Activated CD4-positive, alpha-beta T cell treated with anti-CD3 and anti-CD28 coated beads, Interleukin-2, Interleukin-4, amounts not matched to agents 100 ng/mL and 50 ng/mL, durations not matched to agents 16 hours and 8 hours (primary cell): Measurements from ENCODE around the gene KIRREL2.
A peak's percentile ranks its signal among the peaks of the same experiment; 100 is the strongest.

ENCODE experiments used
- DNase-seq: peaks from one replicate; pipeline ENCODE4 v3.0.0-alpha.2; 2020; ENCODE audit warnings: low spot score

KIRREL2 gene

DNA sequence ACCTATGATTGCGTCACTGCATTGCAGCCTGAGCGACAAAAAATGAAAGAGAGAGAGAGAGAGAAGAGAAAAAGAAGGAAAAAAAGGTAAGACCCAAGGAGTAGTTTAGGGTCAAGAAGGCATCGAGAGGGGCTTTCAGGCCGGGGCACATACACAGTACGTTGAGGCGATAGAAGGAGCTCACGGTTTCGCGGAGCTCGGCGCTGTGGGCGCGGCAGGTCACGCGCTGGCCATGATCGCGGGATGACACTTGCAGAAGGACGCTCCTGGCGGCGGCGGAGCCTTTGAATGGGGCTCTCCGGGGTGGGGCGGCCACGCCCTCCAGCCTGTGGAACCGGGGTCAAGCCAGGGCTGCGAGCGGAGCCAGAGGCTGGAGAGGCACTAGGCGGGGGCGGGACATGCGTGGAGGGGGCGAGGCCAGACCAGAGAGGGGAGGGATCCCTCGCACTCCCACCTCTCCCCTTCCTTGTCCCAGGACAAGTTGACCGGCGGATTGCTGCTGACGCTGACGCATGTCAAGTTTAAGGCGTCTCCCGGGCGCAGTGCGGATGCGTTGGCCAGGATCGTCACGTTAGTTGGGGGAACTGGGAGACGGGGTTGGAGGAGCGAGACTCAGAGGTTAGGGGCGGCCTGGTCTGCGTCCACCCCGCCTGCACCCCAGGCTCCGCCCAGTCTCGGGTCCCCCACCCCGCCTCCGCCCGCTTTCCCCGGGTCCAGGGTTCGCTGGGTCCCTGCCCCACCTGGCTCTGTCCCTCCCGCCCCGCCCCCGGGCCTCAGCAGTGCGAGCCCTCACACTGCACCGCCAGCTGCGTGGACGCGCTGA, 11.3 kb upstream of the KIRREL2 start:
- no peak for DNase-seq

DNA sequence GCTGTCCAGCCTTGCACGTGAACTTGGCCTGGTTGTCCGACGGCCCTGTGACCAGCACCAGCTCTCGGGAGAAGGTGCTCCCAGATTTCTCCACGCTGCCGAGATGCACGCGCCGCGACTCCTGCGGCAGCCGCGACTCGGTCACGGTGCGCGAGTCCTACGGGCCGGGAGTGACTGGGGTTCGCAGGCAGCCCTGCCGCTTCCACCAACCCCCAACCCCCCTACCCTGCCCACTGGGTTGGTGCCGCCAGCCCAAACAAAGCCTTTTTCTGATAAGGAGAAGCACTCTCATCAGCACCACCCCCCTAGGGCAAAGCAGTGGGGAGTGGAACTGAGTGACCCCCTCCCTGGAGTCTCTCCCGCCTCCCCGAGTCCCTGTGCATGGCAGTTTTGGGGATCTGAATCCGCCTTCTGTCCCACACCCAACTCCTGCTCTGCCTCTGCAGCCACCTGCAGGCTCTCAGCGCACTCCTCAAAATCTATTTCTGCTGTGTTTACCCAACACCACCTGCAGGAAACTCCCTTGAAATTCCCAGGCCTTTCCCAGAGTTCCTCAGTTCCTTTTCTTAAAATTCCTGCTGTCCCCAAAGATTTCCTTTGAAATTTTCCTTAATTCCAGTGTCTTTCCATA, 10.6 kb upstream of the KIRREL2 start:
- DNase-seq = no peak

- DNase-seq = no peak
Measured at GRCh38 chr19:35847911-35848310, 8.8 kb upstream of the KIRREL2 start.

DNA sequence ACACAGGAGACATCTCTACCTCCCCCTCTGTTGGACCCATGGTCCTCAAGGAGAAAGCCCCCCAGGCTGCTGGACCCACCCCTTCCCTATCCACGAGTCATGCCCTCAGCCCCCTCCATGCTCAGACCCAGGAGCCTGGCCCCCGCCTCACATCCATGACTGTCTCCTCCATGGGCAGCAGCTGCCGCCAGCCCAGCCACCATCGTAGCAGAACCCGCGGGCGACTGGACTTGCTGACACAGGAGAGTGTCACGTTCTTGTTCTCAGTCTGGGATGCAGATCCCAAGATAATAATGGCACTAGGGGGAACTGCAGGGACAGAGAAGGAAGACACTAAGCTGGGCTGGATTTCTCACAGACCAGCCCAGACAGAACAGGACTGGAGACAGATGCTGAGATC, 8.2 kb upstream of the KIRREL2 start:
- no peak for DNase-seq

GRCh38 chr19:35848919-35849505, 7.7 kb upstream of the KIRREL2 start:
- no peak for DNase-seq

DNA sequence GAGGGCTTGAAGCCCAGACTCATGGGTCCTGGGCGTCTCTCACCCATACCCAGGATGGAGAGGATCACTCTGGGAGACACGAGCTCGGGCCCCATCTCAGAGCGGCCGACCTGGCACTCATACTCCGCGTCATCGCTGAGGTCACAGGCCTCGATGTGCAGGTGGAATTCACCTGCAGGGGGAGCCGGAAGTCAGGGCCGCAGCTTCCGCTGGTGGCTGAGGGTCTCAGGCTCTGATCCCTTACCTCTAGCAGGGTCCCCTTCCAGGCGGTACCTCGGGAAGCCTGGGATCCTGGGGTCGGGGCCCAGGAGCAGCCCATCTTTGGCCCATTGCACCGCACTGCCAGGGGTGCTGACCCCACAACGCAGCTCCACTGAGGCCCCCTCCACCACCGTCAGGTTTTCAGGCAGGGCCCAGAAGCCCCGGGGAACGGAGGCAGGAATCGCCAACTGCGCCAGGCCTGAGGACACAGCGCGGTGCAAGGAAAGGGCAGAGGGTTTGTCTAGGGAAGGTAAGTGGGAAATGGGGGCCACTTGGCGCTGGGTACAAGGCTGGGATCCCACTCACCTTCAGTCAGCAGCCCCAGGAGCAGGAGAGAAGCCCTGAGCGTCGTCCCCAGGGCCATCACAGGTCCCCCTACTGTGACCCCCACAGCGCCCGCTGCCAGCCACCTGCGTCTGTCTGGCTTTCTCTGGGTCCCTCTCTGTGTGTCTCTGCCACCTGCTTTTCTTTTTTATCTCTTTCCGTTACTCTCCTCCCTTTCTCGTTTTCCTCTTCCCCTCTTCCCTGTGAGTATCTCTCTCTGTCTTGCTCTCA, 5.3 kb upstream of the KIRREL2 start:
- DNase-seq = no peak

DNA sequence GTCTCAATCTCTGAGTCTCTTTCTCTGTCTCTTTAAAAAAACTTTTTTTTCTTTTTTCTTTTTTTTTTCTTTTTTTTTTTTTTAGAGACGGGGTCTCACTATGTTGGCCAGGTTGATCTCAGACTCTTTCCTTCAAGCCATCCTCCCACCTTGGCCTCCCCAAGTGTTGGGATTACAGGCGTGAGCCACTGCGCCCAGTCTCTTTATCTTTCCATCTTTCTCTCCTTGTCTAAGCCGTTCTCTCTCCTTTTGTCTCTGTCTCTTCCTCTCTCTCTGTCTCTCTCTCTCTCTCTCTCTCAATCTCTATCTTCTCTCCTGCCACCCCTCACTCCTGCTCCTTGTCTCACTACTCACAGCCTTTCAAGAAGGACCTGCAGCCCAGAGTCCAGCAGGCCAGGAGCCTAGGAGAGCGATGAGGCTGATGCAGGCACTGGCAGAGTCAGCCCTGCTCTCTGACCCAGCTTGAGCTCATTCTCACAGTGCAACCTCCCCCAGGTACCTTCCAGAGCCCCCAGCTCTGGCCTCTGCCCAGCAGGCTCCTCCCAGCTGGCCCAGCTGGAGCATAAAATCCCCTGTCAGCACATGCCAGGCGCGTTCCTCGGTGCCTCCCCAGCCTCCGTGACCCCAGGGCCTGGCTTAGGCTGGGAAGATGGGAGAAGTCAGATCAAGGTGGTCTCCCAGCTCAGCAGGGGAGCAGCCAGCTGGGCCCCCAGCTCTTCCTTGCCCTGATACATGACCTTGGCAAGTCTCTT, 4.5 kb upstream of the KIRREL2 start, which contains the start of gene NPHS1:
Gene NPHS1, minus strand, starts transcription at position 476 of the 752 bp plus-strand sequence. CDS start 667 bp downstream, outside the sequence.
- no peak for DNase-seq

DNA sequence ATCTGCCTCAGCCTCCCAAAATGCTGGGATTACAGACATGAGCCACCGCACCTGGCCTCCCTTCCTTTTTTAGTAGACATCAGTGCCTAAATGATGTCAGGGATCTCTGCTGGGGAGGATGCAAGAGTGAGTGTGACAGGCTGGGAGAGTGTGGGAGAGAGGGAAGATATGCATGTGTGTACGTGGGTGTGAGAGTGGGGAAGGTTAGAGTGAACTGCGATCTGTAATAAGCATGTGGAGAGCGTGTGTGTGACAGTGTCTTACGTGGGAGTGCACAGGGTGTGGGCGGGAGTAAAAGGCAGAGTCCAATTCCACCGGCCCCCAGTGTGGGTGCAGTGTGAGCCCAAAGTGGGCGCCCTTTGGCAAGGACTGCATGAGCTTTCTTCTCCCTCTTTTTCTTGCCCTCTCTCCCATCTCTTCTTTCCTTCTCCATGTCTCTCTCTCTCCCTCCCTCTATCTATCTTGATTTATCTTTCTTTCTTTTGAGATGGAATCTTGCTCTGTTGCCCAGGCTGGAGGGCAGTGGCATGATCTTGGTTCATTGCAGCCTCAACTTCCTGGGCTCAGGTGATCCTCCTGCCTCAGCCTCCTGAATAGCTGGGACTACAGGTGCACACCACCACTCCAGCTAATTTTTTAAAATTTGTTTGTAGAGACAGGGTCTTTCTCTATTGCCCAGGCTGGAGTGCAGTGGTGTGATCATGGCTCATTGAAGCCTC, 3.5 kb upstream of the KIRREL2 start:
- no peak for DNase-seq

GRCh38 chr19:35858311-35858710, 1.6 kb downstream of the KIRREL2 start:
- DNase-seq = no peak

- DNase-seq = no peak
Measured at GRCh38 chr19:35859414-35859813, 2.7 kb downstream of the KIRREL2 start.

GRCh38 chr19:35860436-35860817, 3.7 kb downstream of the KIRREL2 start:
- DNase-seq = no peak

DNA sequence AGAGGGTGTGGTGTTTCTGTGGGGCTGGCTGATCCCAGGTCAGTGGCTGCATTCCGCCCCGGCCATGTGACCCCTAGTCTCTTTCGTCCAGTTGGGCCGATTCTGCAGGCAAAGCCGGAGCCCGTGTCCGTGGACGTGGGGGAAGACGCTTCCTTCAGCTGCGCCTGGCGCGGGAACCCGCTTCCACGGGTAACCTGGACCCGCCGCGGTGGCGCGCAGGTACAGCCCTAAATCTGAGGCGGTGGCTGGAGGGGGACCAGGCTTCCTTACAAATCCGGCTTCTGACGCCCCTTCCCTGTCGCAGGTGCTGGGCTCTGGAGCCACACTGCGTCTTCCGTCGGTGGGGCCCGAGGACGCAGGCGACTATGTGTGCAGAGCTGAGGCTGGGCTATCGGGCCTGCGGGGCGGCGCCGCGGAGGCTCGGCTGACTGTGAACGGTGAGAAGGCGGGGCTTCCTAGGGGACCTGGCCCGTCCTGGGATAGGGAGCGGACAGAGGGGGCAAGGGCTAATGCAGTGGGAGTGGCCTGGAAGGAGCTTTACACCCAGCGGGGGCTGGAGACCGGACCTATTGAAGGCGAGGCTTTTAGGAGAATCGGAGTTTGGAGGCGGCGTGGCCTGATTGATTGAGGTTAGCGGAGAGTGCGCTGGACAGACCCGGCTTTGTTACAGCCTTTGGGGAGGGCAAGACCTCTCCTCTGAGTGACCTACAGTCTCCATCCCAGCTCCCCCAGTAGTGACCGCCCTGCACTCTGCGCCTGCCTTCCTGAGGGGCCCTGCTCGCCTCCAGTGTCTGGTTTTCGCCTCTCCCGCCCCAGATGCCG, 4.3 kb downstream of the KIRREL2 start:
- no peak for DNase-seq

GRCh38 chr19:35861640-35862160, 5.0 kb downstream of the KIRREL2 start:
- no peak for DNase-seq

- DNase-seq = no peak
Measured at GRCh38 chr19:35862528-35862927, 5.8 kb downstream of the KIRREL2 start.

DNA sequence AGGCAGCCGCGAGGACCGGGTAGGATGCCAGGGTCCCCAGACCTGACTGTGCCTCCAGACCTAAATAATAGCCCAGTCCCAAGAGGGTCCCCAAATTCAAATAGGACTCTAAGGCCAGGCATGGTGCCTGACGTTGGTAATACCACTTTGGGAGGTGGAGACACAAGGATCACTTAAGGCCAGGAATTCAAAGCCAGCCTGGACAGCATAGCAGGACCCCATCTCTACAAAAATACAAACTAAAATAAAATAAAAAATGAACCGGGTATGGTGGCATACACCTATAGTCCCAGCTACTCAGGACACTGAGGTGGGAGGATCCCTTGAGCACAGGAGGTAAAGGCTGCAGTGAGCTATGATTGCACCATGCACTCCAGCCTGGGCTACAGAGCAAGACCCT, 6.3 kb downstream of the KIRREL2 start:
- no peak for DNase-seq

GRCh38 chr19:35868172-35868822, 11.6 kb downstream of the KIRREL2 start, which contains the start of gene APLP1:
Gene APLP1 (plus strand): TSS chr19:35868574. CDS start chr19:35868637, 63 bp downstream.
- peak; percentile 54 for DNase-seq

DNA sequence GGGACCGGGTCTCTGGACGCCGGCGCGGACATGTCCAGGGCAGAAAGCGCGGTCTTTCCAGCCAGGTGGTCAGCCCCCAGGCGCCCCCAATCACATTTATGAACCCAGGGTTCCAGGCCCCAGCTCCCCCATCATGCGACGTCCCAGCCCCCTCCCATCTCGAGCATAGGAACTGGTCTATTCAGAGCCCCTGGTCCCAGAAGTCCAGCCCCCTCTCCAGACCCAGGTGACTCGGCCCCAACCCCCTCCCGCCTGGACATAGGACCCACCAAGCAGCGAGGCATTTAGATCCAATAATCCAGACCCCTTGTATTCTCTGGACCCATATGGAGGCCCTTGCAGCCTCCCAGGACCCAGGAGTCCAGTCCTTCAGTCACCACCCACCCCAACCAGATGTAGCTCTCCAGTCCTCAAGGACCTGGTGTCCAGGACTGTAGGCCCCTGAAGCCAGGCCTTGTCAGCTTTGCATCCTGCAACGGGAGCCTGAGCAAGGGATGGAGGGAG, 12.2 kb downstream of the KIRREL2 start:
- DNase-seq = no peak

- DNase-seq = peak; percentile 88
Measured at GRCh38 chr19:35869327-35870123, 12.8 kb downstream of the KIRREL2 start.
